ENCODE data around the gene CD96.
"Not testable (repeated sequence)": the region's sequence is repeated elsewhere in the genome, so short reads cannot be mapped to it uniquely, and the experiment has no call there.

The CD96 gene

DNA sequence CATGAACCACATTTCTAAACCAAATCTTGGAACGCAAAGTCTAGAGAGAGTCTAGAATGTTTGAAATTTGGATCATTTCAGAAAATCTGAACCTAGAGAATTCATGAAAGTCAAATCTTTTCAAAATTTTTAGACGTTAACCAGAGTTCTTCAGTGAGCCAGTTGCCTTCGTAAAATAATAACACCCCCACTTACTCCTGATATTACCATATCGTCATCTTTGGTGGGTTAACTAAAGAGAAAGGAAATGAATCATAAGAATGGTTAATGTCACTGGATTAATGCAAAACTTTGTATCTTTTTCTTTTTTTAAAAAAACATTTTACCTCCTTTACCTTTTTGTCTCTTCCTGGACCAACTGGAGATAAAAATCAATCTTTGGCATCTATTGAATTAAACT, 54.3 kb downstream of the CD96 start:
- DNase-seq, result no peak

DNA sequence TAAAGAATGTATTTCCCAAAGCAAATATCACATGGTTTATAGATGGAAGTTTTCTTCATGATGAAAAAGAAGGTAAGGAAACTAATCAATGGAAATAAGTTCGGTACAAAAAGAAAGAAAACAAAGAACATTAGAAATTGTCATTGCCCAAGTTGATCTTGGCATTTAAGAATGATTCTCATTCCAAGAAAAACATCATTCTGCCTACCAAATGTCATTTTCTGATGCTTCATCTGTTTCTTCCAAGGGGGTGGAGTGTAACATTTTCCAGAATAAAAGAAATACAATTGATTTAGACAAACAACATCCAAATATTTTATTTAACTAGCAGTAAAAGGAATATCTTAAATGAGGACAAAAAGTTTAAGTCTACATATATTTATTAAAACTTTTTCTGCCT, 56.1 kb downstream of the CD96 start:
- no peak for DNase-seq

DNA sequence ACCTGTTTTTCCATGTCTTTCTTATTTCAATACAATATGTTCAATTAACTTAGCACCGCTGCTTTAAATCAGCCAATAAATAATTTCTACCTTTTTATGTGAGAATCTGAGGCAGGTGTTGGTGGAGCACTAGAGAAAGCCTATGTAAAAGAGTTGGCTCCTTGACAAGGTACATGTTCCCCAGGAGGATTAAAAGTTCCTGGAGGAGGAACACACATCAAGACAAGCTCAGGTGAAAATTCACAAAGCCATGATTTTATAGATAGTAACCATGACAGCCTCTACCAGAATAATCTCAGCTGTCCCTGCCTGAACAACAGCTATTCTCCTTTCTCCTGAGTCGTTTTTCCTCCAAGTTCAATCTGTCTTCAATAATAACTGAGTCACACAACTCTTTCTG, 56.6 kb downstream of the CD96 start:
- no peak for DNase-seq

DNA sequence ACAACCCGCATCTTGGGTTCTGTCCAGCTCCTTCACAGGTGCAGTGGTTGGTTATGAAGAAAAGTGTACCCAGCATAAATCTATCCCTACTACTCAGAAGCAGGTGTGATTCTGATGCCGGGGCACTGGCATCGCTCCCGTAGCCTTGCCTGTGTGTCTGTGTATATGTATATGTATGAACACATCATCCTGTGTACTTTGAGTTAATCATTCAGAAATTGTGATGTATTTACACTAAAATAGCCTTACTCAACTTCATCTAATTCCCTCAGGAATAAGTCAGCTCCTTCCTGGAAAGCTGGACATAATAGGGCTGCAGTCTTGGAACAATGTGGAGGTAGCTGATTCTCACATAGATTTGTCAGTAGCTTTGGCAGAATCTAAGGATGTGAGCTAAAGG, 59.8 kb downstream of the CD96 start:
- no peak for DNase-seq

DNA sequence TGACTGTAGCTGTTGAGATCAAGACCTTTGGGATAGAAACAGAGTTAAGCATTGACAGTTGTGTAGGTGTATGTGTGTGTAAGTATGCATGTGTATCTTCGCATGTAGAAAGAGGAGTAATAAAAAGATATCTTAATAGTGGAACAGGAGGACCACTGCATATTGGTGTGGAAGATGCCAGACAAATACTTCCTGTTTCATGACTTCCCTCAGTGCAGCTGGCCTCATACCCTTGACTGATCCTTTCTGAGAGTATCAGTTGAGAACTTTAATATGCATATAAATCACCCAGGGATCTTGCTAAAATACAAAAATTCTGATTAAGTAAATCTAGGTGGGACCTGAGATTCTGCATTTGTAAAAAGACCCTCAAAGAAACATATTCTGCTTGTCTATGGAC, 61.7 kb downstream of the CD96 start:
- no peak for DNase-seq

DNA sequence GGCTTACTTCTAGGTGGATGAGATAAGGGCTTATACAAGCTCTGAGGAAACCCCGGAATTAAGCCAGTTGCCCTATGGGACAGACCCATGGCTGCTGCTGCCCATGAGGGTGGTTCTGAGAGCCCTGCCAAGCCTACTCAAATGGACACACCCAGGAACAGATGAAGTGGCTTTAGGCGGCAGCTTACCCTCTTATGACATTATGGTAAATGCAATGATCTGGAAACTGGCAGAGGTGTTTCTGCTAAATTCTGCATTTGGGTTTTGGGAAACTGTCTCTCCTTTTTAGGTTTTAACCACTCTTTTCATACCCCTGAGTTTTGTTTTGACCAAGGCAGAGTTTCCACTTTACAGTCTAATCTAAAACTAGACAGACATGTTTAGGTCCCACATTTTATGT, 62.1 kb downstream of the CD96 start:
- no peak for DNase-seq

DNA sequence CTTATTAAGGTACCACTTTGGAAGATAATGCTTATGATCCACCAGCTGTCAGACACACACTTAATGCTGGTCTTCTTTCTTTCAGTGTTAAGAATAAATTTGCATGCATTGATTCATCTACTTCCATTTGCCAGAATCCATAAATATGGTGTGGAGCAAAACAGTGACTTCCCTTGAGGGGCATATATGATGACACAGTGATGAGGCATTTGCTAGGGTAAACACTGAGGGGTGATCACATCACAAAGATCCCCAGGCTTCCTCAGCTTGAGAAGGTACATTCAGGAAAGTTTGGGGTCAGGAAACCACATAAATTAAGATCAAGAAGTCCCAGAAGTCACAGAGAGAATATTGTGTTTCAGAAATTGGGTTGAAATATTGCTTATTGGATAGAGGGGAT, 63.0 kb downstream of the CD96 start:
- DNase-seq, result no peak

DNA sequence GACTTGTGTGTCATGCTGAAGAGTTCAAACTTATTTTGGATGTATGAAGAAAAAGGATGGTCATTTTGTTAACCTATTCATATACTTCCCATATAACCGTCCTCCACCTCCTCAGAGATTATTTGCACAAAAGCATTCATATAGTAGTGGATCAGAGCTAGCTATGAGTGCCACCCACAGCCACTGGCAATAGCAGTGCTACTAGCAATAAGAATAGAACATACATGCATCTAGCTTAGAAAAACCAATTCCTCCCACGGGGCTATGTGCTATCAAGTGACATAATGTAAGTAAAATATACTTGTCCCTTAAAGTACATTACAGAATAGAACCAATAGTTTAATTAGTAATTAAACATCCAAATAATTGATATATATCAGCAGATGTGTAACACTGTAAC, 63.5 kb downstream of the CD96 start:
- no peak for DNase-seq

DNA sequence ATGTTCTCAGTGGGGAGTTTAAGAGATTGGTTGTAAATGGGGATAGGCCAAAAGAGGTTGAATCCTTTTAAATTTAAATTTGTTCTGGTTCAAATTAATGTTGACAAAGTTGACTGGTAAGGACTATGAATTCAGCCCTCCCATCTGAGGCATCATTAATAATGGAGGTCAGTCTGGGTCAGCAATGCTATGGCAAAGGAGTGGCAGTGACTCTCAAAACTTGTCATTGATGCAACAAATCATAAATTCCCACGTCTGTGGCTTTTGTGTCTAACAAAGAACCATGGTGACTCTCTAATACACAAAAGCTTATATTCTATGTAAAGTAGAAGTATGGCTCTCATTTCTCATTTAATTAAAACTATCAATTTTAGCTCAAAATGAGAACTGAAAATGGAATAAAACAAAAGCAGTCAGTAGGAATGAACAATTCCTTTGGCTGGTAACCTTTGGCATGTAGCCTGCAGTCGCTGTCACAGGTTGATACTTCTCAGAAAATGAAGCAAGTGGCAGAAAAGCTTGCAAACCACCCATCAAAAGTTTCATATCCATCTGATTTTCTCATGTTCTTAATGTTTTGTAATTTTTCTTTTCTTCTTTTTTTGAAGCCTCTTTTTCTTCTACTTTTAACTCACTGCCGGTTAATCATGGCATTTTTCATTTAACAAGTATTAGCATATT, 65.4 kb downstream of the CD96 start:
- DNase-seq, result no peak

DNA sequence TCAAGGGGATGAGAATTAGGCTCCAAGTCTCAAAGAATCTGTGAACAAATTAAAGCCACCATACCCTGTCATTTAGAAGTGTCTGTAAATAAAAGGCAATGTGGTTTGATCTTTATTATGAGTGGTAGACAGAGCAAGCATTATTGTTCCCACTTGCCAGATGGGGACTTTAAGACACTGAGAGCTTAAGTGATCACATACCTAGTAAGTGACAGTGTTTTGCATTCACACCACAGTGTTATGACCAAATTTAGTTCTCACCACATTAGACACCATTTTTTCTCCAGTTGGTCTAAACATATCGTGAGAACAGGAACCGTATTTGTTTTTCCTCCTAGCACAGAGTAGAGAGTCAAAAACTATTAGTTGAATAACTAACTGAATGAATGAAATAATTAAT, 66.4 kb downstream of the CD96 start:
- no peak for DNase-seq

DNA sequence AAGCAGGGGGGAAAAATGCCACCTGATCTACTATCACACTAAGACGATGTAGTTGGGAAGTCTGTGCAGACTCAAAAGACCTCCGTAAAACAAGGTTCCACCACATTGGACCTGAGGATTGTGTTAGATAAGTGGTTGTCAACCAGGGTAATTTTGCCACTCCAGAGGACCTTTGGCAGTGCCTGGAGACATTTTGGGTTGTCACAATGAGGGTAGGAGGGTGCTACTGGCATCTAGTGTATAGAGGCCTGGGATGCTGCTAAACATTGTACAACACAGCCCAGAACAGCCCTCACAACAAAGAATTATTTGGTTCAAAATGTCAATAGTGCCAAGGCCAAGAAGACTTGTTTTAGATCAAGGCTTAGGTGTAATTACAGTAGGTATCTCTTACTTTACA, 67.7 kb downstream of the CD96 start:
- no peak for DNase-seq

DNA sequence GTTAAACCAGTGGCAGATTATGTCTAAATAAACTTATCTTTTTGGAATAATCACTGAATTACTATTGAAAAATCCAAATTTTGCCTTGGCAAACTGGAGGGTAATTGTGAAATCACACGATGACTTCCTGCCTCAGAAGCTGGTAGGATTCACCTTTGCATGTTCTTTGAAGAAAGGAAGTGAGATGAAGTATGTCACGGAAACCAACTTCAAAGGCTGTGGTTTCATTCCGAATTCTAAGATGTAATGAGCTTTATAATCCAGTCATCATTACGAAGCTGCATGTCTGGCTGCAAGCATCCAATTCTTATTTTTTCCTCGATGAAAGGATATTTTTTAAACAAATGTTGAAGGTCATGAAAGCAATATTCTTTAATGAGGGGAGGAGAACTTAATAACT, 68.2 kb downstream of the CD96 start:
- DNase-seq, result no peak

DNA sequence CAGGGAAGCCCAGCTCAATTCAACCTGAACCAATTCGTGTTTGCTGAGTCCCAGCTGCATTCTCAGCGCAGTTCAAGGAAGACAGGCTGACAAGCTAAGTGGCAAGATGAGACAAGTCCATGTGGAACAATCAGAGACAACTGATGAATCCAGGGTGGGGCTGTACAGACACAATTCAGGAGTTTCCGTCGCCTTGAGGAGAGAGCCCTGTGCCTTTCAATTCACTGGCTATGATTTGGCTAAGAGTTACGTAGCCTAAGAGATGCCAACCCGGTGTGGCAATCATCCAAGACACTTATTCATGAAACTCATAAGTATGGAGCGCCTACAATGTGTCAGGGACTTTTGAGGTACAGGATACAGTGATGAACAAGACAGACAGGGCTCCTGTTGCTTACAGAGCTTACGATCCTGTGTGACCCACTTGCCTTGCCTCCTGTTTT, 68.6 kb downstream of the CD96 start:
- no peak for DNase-seq

DNA sequence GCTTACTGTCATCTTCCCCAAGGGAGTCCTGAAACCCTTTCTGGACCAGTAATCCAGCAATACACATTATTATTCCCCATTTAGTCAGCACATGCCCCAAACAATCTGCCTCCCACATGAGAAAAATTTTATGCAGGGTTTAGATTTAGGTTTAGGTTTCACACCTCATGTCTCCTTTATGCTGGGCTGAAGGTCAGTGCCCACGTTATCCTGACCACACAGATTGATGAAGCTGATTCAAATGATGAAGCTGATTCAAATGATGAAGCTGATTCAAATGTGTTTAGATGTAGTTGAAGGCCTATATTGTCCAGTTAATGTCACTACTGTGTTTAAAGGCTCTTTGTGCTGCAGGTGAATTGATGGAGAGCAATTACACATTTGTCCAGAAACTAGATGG, 71.3 kb downstream of the CD96 start:
- no peak for DNase-seq

DNA sequence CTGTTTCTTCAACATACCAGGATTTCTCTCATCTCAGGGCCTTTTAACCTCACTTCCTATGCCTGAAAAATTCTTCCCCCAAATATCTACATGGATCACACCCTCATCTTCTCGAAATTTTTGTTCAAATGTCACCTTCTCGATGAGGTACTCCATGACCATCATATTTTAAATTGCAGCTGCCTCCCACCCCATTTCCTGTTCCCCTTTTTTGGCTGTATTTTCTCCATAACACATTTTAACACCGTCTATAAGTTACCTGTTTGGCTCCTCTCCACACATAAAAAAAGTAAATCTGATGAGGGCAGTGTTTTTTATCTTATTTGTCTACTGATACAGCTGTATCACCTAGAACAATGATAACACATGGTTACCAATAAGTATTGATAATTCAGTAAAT, 73.9 kb downstream of the CD96 start:
- DNase-seq, result no peak

DNA sequence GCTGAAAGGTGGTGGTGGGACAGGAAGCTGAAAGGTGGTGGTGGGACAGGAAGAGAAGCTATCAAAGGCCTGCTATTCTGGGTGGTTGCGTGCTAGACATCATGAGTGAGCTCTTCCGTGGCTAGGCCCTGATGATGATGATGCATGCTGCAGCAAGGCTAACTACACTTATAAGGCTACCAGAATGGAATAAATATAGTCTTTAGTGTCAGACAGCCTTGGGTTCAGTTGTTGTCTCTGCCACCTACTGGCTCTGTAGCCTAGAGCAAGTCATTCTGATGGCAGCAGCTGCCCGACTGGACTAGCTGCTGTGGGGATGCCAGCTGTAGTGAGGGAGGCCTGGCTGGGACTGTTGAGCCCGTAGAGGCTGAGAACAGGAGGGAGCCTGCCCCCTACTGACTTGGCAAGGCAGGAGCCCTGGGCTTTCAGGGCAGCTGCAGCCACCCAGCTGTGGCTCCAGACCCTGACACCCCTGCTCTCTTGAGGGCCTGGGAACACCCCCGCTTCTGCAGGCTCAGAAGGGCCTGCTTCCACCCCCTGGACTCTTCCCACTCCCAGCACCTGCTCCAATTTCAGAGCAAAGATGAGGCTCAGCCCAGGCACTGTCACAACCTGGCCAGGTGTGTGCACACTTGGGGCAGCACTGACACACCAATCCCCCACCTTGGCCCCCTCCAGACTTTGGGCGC, 74.6 kb downstream of the CD96 start:
- DNase-seq, result no peak

DNA sequence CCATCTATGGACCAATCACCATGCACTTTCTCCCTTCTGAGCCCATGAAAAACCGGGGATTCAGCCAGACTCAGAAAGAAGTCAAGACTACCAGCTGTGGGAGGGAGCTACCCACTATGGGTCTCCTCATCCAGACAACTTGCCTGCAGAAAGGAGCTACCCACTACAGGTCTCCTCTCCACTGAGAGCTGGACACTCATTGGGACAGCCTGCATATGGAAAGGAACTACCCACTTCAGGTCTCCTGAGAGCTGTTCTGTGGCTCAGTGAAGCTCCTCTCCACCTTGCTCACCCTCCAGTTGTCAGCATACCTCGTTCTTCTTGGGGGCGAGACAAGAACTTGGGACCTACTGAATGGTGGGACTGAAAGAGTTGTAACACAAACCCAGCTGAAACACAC, 75.4 kb downstream of the CD96 start:
- no peak for DNase-seq

DNA sequence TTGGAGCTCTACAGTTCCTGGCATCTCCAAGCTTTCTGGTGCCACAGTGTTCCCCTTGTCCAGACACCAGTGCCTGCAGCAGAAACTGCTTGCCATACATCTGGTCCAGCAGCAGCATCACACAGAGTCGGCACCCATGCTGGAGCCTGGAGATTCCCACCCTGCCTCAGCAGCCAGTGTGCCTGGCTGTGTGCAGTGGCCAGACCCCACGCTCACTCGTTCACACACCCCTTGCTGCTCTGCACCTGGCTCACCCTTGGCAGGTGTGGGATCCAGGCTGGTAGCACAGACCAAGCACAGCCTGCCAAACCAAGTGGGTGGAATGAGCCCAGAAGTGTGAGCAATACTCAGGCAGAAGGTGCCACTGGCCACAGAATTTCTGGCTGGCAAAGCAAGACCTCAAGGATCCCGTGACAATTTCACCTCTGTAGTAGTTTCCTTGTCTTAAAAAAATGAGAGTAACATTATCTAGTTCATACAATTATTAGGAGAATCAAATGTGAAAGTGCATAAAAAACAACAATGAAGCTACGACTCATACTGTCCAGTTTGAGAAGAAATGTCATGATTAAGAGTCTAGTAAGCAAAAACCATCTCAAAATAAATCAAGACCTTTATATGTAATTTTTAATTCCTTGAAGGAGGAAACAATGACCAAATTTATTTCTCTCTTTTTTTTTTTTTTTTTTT, 76.1 kb downstream of the CD96 start:
- no peak for DNase-seq

DNA sequence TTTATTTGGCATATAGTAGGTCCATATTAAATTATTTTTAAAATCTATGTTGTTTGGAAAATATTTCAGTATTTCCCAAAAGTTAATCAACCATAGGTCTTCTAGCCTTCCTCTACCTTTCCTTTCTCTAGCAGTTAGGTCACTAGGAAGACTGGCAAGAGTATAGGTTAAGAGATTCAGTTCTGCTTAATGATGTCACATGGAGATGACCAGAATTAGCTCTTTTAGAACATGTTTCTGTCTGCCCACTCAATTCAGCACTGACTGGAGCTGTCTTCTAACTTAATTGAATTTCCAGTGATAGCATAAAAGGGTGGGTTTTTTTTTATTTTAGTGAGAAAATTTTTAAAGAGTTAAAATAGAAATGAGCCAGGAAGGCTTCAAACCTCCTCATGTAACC, 76.9 kb downstream of the CD96 start:
- no peak for DNase-seq

DNA sequence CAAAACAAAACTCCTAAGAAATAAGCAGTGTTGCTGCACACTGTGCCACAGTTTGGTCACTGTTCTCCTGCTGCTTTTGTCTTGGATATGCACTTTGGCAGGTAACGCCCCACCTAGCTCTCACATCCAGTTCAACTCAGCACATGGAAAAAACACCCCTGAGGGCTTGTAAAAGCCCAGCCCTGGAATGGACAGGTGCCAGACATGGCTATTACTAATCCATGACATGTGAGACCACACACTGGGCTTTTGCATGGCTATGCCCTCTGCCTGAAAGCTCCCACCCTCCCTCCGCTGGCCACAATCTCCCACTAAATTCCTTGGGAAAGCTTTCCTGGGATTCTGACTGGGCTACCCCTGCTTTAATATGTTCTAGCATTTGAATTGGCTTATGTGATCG, 77.8 kb downstream of the CD96 start:
- no peak for DNase-seq

DNA sequence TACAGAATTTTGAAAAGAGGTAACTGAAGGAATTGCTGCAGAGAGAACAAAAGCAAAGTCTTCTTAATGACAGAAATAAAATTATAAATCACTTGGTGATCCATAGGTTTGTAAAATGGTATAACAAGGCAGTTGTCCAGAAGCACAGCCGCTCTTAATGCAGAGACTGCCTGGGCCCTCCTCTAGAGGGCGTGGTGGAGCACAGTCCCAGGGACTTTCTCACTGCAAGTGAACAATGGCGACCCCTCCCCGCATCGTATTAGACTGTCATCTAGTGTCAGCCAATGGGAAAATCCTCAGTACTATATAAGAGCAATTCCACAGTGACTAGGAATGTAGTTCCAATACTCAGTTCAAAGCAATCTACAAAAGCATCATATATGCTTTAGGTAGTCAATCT, 79.5 kb downstream of the CD96 start:
- no peak for DNase-seq

DNA sequence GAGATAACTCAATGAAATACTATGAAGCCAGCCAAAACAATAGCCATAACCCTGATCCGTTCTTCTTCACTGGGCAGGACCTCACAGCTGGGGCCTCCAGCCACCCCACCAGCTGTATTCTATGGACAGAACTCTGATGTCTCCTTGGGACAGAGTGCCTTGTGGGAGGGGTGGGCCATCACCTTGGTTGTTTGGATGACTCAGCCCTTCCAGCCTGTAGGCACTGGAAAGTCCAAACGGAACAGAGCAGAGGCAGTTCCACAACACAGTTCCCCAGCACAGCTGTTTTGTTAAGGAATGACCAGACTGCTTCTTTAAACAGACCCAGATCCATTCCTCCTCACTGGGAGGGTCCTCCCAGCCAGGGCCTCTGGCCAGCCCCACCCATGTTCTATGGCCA, 85.1 kb downstream of the CD96 start:
- no peak for DNase-seq

DNA sequence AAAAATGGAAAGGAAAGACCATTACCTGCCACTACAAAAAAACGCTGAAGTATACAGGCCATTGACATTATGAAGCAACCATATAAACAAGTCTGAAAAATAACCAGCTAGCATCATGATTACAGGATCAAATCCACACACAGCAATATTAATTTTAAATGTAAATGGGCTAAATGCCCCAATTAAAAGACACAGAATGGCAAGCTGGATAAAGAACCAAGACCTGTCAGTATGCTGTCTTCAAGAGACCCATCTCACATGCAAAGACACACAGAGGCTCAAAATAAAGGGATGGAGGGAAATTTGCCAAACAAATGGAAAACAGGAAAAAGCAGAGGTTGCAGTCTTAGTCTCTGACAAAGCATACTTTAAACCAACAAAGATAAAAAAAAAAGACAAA, 87.0 kb downstream of the CD96 start:
- not testable (repeated sequence) for DNase-seq

DNA sequence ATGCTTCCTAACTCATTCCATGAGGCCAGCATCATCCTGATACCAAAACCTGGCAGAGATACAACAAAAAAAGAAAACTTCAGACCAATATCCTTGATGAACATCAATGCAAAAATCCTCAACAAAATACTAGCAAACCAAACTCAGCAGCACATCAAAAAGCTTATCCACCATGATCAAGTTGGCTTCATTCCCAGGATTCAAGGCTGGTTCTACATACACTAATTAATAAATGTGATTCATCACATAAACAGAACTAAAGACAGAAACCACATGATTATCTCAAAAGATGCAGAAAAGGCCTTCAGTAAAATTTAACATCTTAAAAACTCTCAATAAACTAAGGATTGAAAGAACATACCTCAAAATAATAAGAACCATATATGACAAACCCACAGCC, 88.6 kb downstream of the CD96 start:
- not testable (repeated sequence) for DNase-seq

DNA sequence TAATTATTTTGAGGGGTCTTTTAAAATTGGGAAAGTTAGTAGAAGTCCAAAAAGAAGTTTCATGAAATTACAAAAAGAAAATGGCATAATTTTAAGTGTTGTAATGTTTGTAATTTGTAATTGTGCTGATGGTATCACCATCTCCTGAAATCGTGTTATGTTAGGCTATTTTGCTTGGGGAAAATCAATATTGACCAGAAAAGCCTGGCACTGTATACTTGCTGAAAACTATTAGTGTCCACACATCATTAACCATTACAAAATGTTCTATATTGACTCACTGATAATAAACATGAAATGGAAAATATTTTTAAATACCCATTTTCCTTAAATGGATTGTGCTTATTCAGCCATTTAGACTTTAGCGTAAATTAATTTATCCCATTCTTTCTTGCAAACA, 93.4 kb downstream of the CD96 start:
- no peak for DNase-seq

All from NCI-H187 treated with DMSO at 0.1 percent for 48 hours (cell line).